GM12878 (cell line): ENCODE data around the gene AKAP7. TPM values are rescaled to one million over a fixed set of nuclear protein-coding genes. Genes with fewer than 3 reads are reported as not detected.

Experiments used
- ATAC-seq: fragments of 200-7000 bp; cut with Tn5 transposase; 3 replicates; pipeline ENCODE4 v1.9.1; 2020; ENCODE audit warnings: mild to moderate bottlenecking, moderate library complexity
- BruUV-seq: library from RNA; stranded (reverse); fragments of 400-500 nt; replicated peaks from 2 replicates; lab custom pipeline; 2021; lab: Mats Ljungman, UMichigan
- CTCF ChIA-PET: fragments of 300-600 bp; sonication (Branson Sonifier 250); formaldehyde crosslinking; extraction: SDS; loops from one replicate; lab custom pipeline; 2021; ENCODE audit warnings: inconsistent platforms; lab: Yijun Ruan, JAX
- POLR2A ChIA-PET: fragments of 350-600 bp; formaldehyde crosslinking; extraction: SDS; loops from one replicate; lab custom pipeline; 2021; ENCODE audit warnings: inconsistent platforms; lab: Charles Lee
- RAD21 ChIA-PET: fragments of 300-600 bp; sonication (Branson Sonifier 250); formaldehyde crosslinking; loops from one replicate; lab custom pipeline; 2023; ENCODE audit warnings: antibody characterized with exemption; ENCODE audit not compliant: unreplicated experiment; lab: Charles Lee
- SMC1A ChIA-PET: fragments of 300-600 bp; sonication (Branson Sonifier 250); formaldehyde crosslinking; loops from one replicate; lab custom pipeline; 2023; ENCODE audit not compliant: unreplicated experiment, uncharacterized antibody; lab: Charles Lee
- DNase-seq: peaks from one replicate; pipeline ENCODE4 v3.0.0-alpha.2; 2011; ENCODE audit warnings: low read depth, low spot score
- FAIRE-seq: peaks from 3 replicates; lab custom pipeline; 2011; peaks lifted over from hg19 to GRCh38; lab: Jason Lieb, UNC
- H2AFZ ChIP-seq: 2 replicates; pipeline ENCODE4 v1.6.0; 2011; ENCODE audit warnings: low read depth, low read length, control low read depth; ENCODE audit not compliant: control insufficient read depth
- H3K27ac ChIP-seq: 2 replicates; pipeline ENCODE4 v1.5.1; 2011; ENCODE audit warnings: control low read depth; ENCODE audit not compliant: control insufficient read depth, insufficient read depth
- H3K27me3 ChIP-seq, 2 experiments: replicated peaks in 1 of 2; 2 replicates each; pipeline versions ENCODE4 v1.6.0 to v1.6.1; 2011; ENCODE audit warnings: low read length in 1 of 2; ENCODE audit not compliant: control insufficient read depth in 2 of 2, insufficient read depth in 2 of 2
- H3K36me3 ChIP-seq, 2 experiments: 2 replicates each; pipeline ENCODE4 v1.5.1; 2011; ENCODE audit warnings: low read length in 1 of 2; ENCODE audit not compliant: control insufficient read depth in 2 of 2, insufficient read depth in 2 of 2
- H3K4me1 ChIP-seq: 2 replicates; pipeline ENCODE4 v1.6.1; 2011; ENCODE audit warnings: mild to moderate bottlenecking, low read length, moderate library complexity, mixed read lengths; ENCODE audit not compliant: control insufficient read depth, insufficient read depth
- H3K4me2 ChIP-seq: 2 replicates; pipeline ENCODE4 v1.6.0; 2011; ENCODE audit warnings: control low read depth; ENCODE audit not compliant: control insufficient read depth, insufficient read depth
- H3K4me3 ChIP-seq: fragments of 200-600 bp; sonication (generic); 2 replicates; pipeline ENCODE4 v1.5.1; 2016
- H3K79me2 ChIP-seq: 2 replicates; pipeline ENCODE4 v1.6.0; 2011; ENCODE audit warnings: low read length; ENCODE audit not compliant: control insufficient read depth, insufficient read depth
- H3K9ac ChIP-seq: 2 replicates; pipeline ENCODE4 v1.8.0; 2011; ENCODE audit warnings: low read length, control low read depth, mixed read lengths; ENCODE audit not compliant: control insufficient read depth, insufficient read depth
- H3K9me3 ChIP-seq: replicated peaks from 3 replicates; pipeline ENCODE4 v1.5.1; 2011; ENCODE audit warnings: mild to moderate bottlenecking, low read length; ENCODE audit not compliant: control insufficient read depth, insufficient read depth
- H4K20me1 ChIP-seq: 2 replicates; pipeline ENCODE4 v1.6.0; 2011; ENCODE audit not compliant: control insufficient read depth, insufficient read depth
- CHD4 ChIP-seq: fragments of 200-600 bp; sonication (generic); IDR thresholded peaks from 2 replicates; pipeline ENCODE4 v1.6.1; 2016; ENCODE audit warnings: mild to moderate bottlenecking
- IKZF1 ChIP-seq: fragments of 450-650 bp; conservative IDR thresholded peaks from 2 replicates; pipeline ENCODE4 v1.6.1; 2017; ENCODE audit warnings: antibody characterized with exemption, mild to moderate bottlenecking
- IKZF2 ChIP-seq, 2 experiments: fragments of 450-650 bp; IDR thresholded peaks; 2 replicates each; pipeline ENCODE4 v1.6.1; 2017; ENCODE audit warnings: mild to moderate bottlenecking in 2 of 2, moderate library complexity in 2 of 2
- NR2C2 ChIP-seq: IDR thresholded peaks from 2 replicates; pipeline ENCODE4 v1.6.1; 2011; ENCODE audit warnings: borderline replicate concordance, low read depth; ENCODE audit not compliant: control insufficient read depth, insufficient read length
- SMARCA5 ChIP-seq: fragments of 450-650 bp; IDR thresholded peaks from 2 replicates; pipeline ENCODE4 v1.6.1; 2017; ENCODE audit warnings: mild to moderate bottlenecking
- TAF1 ChIP-seq: IDR thresholded peaks from 2 replicates; pipeline ENCODE4 v1.6.1; 2011; ENCODE audit warnings: mild to moderate bottlenecking, low read depth, low read length, borderline replicate concordance
- ZNF274 ChIP-seq: IDR thresholded peaks from one replicate; pipeline ENCODE4 v1.8.0; 2011; ENCODE audit not compliant: insufficient read length, insufficient read depth
- WGBS: methylation state at CpG from one replicate; pipeline ENCODE4 v1.1.6; 2016; ENCODE audit warnings: low lambda C conversion rate; ENCODE audit not compliant: insufficient replicate concordance, insufficient coverage; ENCODE audit errors: missing lambda C conversion rate; 5-methylcytosine and 5-hydroxymethylcytosine counted together
- in situ Hi-C: fragments of 300-500 bp; cut with MboI; formaldehyde crosslinking; loops from 9 replicates; pipeline ENCODE4 v1.14.3; 2018; ENCODE audit warnings: mixed read lengths
- intact Hi-C: fragments of 100-400 bp; cut with micrococcal nuclease; formaldehyde crosslinking; loops from one replicate; pipeline ENCODE4 v1.14.2; 2022; ENCODE audit not compliant: unreplicated experiment
- polyA plus RNA-seq, 11 experiments: library from polyadenylated mRNA; depleted of rRNA in 4 of 11; unstranded in 6 of 11; stranded (reverse) in 5 of 11; fragments of >200 nt; fragmentation: Nextera tagmentation in 4 of 11; fragmentation: Illumina TruSeq in 1 of 11; extraction: Ambion mirVana in 4 of 11; extraction: Trizol in 1 of 11; gene quantifications; 1 replicate in 1 of 11; 2 replicates in 10 of 11; pipeline versions ENCODE4 v1.2.1 to v1.2.3, GENCODE V29; 2011 to 2016; ENCODE audit warnings: inconsistent platforms in 2 of 11, missing spikeins in 2 of 11, low read depth in 1 of 11
- total RNA-seq, 4 experiments: library from RNA; depleted of rRNA in 3 of 4; stranded (reverse); fragments of >200 nt in 3 of 4; fragmentation: Illumina TruSeq in 1 of 4; extraction: Trizol in 1 of 4; gene quantifications; 2 replicates each; pipeline versions ENCODE4 v1.2.1 to v1.2.3, GENCODE V29; 2013 to 2021
- TF ChIP-seq, protein P1 (sequence below): fragments of 450-650 bp; formaldehyde crosslinking; IDR thresholded peaks from 2 replicates; pipeline ENCODE4 v1.4.0; 2020; ENCODE audit warnings: mild to moderate bottlenecking, moderate library complexity
- TF ChIP-seq, protein P2 (sequence below): fragments of 450-650 bp; IDR thresholded peaks from 2 replicates; pipeline ENCODE4 v1.6.1; 2016; ENCODE audit warnings: mild to moderate bottlenecking, moderate library complexity, borderline replicate concordance
- TF ChIP-seq, protein P3 (sequence below): fragments of 450-650 bp; IDR thresholded peaks from 2 replicates; pipeline ENCODE4 v1.6.1; 2017; ENCODE audit warnings: antibody characterized with exemption, mild to moderate bottlenecking, moderate library complexity

Gene AKAP7
- total and polyA plus RNA-seq, 10 of the 15 experiments (the other 5 are each of a cell fraction or from before 2014, with no cell fraction given) = 0.06 to 0.58 (median 0.28) TPM; not detected in 1

DNA sequence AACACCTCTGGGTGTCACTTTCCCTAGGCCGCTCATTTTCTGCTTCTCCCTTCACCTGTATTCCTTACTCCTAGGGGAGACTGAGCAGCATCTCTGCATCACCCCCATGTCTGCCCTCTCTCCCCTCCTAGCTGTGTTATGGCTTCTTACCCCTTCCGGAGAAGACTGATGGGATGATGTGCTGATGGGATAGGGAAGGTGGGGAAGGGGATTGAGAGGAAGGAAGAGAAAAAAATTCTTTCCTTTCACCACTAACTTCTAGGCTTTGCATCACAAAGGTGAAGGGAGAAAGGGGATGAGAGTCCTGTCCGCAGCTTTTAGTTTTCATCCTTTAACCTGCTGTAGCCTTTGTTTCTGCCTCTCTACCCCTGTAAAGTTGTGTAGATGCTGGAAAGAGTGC, 26.7 kb downstream of the AKAP7 start:
- intact Hi-C loops = no loop called here
- CTCF ChIA-PET = interaction anchor here (1.0 kb wide), 1 partner anchor 319 kb away, joined by 3 read pairs; no protein-coding TSS in a partner anchor
- POLR2A ChIA-PET = no interaction called here
- ATAC-seq (no peak), FAIRE-seq (no peak), DNase-seq (no peak)
- SMC1A ChIA-PET = no interaction called here
- no peaks in the 10 kb centered on the region for H4K20me1 ChIP-seq
- BruUV-seq = no TSS peak
- in situ Hi-C loops = no loop called here
- no peaks in the 10 kb centered on the region for H3K36me3 ChIP-seq
- H3K27ac ChIP-seq = no peak overlapping the region
- H3K9ac ChIP-seq = no peak overlapping the region
- RAD21 ChIA-PET = interaction anchor here (1.5 kb wide), 1 partner anchor 277 kb away, joined by 3 read pairs; no protein-coding TSS in a partner anchor
- H2AFZ ChIP-seq = no peak overlapping the region
- no peaks in the 10 kb centered on the region for H3K9me3 ChIP-seq
- no peaks in the 10 kb centered on the region; a peak in 1 of 4 replicates for H3K27me3 ChIP-seq
- H3K79me2 ChIP-seq = no peaks in the 10 kb centered on the region
- 67% methylated on average over 3 of the region's 3 CpGs for WGBS
- no peaks in the 10 kb centered on the region for H3K4me1 ChIP-seq
- no peak overlapping the region for H3K4me2 ChIP-seq
- no peak overlapping the region for H3K4me3 ChIP-seq
- TF ChIP-seq SMARCA5 = no peak
- TF ChIP-seq IKZF2 (IDR thresholded peaks at IDR 0.05) = no peak
- TF ChIP-seq NR2C2 = no peak
- no peak for TF ChIP-seq CHD4
- TF ChIP-seq, protein P1, sequence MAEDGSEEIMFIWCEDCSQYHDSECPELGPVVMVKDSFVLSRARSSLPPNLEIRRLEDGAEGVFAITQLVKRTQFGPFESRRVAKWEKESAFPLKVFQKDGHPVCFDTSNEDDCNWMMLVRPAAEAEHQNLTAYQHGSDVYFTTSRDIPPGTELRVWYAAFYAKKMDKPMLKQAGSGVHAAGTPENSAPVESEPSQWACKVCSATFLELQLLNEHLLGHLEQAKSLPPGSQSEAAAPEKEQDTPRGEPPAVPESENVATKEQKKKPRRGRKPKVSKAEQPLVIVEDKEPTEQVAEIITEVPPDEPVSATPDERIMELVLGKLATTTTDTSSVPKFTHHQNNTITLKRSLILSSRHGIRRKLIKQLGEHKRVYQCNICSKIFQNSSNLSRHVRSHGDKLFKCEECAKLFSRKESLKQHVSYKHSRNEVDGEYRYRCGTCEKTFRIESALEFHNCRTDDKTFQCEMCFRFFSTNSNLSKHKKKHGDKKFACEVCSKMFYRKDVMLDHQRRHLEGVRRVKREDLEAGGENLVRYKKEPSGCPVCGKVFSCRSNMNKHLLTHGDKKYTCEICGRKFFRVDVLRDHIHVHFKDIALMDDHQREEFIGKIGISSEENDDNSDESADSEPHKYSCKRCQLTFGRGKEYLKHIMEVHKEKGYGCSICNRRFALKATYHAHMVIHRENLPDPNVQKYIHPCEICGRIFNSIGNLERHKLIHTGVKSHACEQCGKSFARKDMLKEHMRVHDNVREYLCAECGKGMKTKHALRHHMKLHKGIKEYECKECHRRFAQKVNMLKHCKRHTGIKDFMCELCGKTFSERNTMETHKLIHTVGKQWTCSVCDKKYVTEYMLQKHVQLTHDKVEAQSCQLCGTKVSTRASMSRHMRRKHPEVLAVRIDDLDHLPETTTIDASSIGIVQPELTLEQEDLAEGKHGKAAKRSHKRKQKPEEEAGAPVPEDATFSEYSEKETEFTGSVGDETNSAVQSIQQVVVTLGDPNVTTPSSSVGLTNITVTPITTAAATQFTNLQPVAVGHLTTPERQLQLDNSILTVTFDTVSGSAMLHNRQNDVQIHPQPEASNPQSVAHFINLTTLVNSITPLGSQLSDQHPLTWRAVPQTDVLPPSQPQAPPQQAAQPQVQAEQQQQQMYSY (CRISPR knock-in tag) = no peak
- TF ChIP-seq TAF1 = no peak
- TF ChIP-seq, protein P2, sequence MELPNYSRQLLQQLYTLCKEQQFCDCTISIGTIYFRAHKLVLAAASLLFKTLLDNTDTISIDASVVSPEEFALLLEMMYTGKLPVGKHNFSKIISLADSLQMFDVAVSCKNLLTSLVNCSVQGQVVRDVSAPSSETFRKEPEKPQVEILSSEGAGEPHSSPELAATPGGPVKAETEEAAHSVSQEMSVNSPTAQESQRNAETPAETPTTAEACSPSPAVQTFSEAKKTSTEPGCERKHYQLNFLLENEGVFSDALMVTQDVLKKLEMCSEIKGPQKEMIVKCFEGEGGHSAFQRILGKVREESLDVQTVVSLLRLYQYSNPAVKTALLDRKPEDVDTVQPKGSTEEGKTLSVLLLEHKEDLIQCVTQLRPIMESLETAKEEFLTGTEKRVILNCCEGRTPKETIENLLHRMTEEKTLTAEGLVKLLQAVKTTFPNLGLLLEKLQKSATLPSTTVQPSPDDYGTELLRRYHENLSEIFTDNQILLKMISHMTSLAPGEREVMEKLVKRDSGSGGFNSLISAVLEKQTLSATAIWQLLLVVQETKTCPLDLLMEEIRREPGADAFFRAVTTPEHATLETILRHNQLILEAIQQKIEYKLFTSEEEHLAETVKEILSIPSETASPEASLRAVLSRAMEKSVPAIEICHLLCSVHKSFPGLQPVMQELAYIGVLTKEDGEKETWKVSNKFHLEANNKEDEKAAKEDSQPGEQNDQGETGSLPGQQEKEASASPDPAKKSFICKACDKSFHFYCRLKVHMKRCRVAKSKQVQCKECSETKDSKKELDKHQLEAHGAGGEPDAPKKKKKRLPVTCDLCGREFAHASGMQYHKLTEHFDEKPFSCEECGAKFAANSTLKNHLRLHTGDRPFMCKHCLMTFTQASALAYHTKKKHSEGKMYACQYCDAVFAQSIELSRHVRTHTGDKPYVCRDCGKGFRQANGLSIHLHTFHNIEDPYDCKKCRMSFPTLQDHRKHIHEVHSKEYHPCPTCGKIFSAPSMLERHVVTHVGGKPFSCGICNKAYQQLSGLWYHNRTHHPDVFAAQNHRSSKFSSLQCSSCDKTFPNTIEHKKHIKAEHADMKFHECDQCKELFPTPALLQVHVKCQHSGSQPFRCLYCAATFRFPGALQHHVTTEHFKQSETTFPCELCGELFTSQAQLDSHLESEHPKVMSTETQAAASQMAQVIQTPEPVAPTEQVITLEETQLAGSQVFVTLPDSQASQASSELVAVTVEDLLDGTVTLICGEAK = no peak
- TF ChIP-seq IKZF1 = no peak
- TF ChIP-seq ZNF274 = no peak
- TF ChIP-seq, protein P3, sequence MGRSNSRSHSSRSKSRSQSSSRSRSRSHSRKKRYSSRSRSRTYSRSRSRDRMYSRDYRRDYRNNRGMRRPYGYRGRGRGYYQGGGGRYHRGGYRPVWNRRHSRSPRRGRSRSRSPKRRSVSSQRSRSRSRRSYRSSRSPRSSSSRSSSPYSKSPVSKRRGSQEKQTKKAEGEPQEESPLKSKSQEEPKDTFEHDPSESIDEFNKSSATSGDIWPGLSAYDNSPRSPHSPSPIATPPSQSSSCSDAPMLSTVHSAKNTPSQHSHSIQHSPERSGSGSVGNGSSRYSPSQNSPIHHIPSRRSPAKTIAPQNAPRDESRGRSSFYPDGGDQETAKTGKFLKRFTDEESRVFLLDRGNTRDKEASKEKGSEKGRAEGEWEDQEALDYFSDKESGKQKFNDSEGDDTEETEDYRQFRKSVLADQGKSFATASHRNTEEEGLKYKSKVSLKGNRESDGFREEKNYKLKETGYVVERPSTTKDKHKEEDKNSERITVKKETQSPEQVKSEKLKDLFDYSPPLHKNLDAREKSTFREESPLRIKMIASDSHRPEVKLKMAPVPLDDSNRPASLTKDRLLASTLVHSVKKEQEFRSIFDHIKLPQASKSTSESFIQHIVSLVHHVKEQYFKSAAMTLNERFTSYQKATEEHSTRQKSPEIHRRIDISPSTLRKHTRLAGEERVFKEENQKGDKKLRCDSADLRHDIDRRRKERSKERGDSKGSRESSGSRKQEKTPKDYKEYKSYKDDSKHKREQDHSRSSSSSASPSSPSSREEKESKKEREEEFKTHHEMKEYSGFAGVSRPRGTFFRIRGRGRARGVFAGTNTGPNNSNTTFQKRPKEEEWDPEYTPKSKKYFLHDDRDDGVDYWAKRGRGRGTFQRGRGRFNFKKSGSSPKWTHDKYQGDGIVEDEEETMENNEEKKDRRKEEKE = no peak
